CD4-positive, alpha-beta T cell treated with Interleukin-2 at 100 ng/mL for 4 hours (primary cell): ENCODE results near the gene IRS1.

Experiments used
- DNase-seq: peaks from one replicate; pipeline ENCODE4 v3.0.0-alpha.2; 2020; ENCODE audit warnings: low spot score

Gene IRS1

GRCh38 chr2:226813148-226813701 lies 13.6 kb upstream of the IRS1 start:
- no peak for DNase-seq

GRCh38 chr2:226803410-226803809 lies 3.8 kb upstream of the IRS1 start:
- DNase-seq = no peak

- DNase-seq = peak; percentile 79
Observed at GRCh38 chr2:226802573-226802972, 3.0 kb upstream of the IRS1 start.

GRCh38 chr2:226800941-226801784 lies 1.5 kb upstream of the IRS1 start:
- peak; percentile 78 for DNase-seq

- no peak for DNase-seq
Observed at GRCh38 chr2:226799976-226800940, 638 bp upstream of the IRS1 start.

- peak; percentile 35 for DNase-seq
Observed at GRCh38 chr2:226798422-226799210, 1.0 kb downstream of the IRS1 start.

- DNase-seq = no peak
Observed at GRCh38 chr2:226797989-226798421, 1.6 kb downstream of the IRS1 start.

GRCh38 chr2:226797289-226797988 lies 2.2 kb downstream of the IRS1 start:
- no peak for DNase-seq

GRCh38 chr2:226796840-226797288 lies 2.8 kb downstream of the IRS1 start:
- no peak for DNase-seq

- DNase-seq = no peak
Observed at GRCh38 chr2:226796012-226796839, 3.4 kb downstream of the IRS1 start.

- DNase-seq = no peak
Observed at GRCh38 chr2:226795281-226796011, 4.2 kb downstream of the IRS1 start.

GRCh38 chr2:226794751-226795171 lies 4.9 kb downstream of the IRS1 start:
- DNase-seq = no peak

- DNase-seq = no peak
Observed at GRCh38 chr2:226794196-226794661, 5.4 kb downstream of the IRS1 start.

GRCh38 chr2:226793646-226794045 lies 6.0 kb downstream of the IRS1 start:
- no peak for DNase-seq

- no peak for DNase-seq
Observed at GRCh38 chr2:226792155-226792881, 7.3 kb downstream of the IRS1 start.

GRCh38 chr2:226791487-226792081 lies 8.0 kb downstream of the IRS1 start:
- peak; percentile 90 for DNase-seq

GRCh38 chr2:226791056-226791486 lies 8.5 kb downstream of the IRS1 start:
- peak; percentile 71 for DNase-seq

GRCh38 chr2:226790431-226790830 lies 9.2 kb downstream of the IRS1 start:
- no peak for DNase-seq
